Esophagus mucosa (tissue), 1 donor: ENCODE data around the gene OXSR1. TPM values are rescaled to one million over a fixed set of nuclear protein-coding genes. Genes with fewer than 3 reads are reported as not detected.
A peak's percentile ranks its signal among the peaks of the same experiment; 100 is the strongest.
"Not testable (repeated sequence)": the region's sequence is repeated elsewhere in the genome, so short reads cannot be mapped to it uniquely, and the experiment has no call there.

Source experiments
- ATAC-seq: fragments of 200-7000 bp; cut with Tn5 transposase; one replicate; pipeline ENCODE4 v1.9.1; 2020
- total RNA-seq: library from RNA; stranded (reverse); gene quantifications from one replicate; pipeline ENCODE4 v1.2.4, GENCODE V29; 2023
- donor health status: DM: yes; HTN: yes; CAD: no.

The OXSR1 gene
- total RNA-seq, 1 donor from 2014 or later, result 39.6 TPM

DNA sequence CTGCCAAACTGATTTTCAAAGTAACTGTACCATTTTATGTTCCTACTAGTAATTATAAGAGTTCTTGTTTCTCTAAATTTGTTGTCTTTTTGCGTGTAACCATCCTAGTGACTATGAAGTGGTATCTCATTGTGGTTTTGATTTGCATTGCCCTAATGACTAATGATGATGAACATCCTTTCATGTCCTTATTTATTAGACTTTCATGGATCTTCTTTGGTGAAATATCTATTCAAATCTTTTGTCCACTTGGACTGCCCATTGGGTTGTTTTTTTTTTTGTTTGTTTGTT, 3.6 kb downstream of the OXSR1 start:
- ATAC-seq, result no peak

- no peak for ATAC-seq
These were observed 5.4 kb downstream of the OXSR1 start for GRCh38 chr3:38170722-38171121.

DNA sequence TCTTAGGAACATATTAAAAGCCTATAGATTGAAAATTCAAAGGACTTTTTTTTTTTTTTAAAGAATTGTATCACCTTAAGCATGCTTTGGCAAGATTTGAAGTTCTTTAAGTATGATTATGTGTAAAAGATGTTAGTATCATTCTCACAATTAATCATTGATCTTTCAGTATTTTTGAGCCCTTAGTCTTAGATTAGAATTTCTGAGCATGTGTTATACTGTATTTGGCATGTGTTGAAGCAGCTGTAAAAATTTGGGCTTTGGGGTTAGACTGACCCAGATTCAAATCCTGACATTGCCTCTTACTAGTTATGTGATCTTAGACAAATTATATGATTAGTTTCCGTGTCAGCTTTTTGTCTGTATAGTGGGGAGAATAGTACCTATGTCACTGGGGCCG, 6.3 kb downstream of the OXSR1 start:
- ATAC-seq, result no peak

DNA sequence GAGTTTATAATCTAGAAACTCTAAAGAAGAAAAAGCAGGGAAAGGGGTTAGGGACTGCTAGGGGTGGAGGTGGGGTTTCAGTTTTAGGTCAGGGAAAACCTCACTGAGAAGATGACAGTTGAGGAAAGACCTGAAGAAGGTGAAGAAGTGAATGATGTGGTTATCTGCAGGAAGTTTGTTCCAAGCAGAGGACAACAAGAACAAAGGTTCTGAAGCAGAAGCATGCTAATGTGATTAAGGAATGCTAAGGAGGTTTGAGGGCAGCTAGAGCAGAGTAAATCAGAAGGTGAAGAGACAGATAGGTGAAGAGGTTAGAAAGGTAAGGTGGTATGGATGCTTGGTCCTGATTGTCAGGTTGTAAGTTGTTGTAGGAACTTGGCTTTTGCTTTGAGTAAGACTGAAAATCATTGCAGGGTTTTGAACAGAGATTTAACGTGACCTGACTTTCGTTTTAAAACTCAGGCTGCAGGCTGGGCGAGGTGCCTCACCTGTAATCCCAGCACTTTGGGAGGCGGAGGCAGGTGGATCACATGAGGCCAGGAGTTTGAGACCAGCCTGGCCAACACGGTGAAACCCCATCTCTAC, 8.6 kb downstream of the OXSR1 start:
- ATAC-seq, result no peak

DNA sequence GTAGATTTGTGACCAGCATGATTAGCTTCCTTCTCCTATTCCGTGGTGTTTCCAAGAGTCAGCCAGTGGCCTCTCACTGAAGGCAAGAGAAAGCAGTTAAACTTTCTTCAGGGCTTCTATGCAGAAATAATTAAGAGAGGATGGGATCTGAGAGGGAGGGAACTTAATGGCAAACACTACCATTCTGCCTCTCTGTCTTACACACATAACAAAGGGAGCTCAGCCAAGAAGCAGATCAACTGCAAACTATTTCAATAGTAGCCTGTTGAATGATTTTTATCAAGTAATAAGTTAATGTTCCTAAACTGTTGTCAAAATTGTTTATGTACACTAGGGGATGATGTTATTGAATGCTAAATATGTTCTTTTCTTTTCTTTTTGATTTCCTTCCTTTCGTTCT, 11.8 kb downstream of the OXSR1 start:
- no peak for ATAC-seq

- no peak for ATAC-seq
These were observed 21.4 kb downstream of the OXSR1 start for GRCh38 chr3:38186781-38187180.

- peak; percentile 68 for ATAC-seq
These were observed 25.1 kb downstream of the OXSR1 start for GRCh38 chr3:38190481-38190881.

- not testable (repeated sequence) for ATAC-seq
These were observed 37.6 kb downstream of the OXSR1 start for GRCh38 chr3:38202931-38203330.

DNA sequence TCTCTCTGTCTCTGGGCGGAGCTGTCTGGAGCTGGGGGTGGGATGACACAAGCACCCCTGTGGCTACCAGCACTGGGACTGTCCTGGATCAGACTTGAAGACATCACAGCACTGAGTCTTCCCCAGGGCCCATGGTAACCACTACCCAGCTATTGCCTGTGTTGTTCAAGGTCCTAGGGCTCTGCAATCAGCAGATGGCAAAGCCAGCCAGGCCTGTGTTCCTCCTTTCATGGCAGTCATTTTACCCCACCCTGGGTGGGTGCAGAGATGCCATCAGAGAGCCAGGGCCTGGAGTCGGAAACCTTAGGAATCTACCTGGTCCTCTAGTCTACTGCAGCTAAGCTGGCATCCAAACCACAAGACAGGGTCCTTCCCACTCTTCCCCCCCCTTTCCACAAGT, 38.4 kb downstream of the OXSR1 start:
- ATAC-seq, result no peak

DNA sequence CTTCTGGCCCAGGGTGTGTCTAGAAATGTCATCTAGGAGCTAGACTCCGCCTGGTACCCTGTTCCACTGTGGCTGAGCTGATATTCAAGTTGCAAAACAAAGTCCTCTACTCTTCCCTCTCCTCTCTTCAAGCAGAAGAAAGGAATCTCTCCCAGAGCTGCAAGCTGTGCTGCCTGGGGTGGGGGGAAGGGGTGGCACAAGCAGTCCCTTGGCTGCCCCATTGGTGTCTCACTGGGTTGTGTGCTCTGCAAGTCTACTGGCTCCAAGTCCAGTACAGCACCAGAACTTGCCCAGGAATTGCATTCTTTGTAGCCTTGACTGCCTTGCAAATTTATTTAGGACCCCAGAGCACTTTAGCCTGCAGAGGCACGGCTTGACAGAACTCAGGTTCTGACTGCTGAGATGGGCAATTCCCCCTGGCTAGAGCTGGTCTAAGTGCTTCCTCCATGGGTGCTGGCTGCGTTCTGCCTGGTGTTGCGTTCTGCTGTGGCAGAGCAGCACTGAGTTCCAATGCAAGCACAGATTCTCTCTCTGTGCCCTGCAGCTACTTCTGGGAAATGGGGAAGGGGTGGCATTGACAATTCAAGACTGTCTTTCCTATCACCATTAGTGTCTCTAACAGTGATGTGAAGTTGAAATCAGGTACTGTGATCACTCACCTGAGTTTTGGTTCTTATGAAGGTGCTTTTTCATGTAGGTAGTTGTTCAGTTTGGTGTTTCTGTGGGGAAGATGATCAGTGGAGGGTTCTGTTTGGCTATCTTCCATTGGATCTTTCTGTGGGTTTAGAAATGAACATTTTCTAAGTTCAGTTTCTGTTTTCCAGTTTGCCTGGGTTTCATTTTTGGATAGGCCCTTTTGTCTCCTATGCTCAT, 39.5 kb downstream of the OXSR1 start:
- ATAC-seq, result no peak

DNA sequence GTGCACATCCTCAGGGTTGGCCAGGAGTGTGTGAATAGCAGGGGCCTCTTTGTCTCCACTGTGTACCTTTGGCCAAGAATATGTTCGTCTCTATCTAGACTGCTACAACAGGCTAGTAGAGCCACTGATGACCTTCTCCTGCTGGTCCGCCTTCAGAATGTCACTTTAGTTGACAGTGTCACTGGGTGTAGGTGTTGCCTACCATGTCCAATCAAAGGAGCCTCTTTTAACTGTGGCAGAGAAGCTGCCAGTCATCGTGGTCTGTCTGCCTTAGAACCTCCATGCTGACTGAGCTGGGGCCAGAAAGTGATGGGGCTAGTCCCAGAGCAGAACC, 40.1 kb downstream of the OXSR1 start:
- ATAC-seq, result peak; percentile 29

DNA sequence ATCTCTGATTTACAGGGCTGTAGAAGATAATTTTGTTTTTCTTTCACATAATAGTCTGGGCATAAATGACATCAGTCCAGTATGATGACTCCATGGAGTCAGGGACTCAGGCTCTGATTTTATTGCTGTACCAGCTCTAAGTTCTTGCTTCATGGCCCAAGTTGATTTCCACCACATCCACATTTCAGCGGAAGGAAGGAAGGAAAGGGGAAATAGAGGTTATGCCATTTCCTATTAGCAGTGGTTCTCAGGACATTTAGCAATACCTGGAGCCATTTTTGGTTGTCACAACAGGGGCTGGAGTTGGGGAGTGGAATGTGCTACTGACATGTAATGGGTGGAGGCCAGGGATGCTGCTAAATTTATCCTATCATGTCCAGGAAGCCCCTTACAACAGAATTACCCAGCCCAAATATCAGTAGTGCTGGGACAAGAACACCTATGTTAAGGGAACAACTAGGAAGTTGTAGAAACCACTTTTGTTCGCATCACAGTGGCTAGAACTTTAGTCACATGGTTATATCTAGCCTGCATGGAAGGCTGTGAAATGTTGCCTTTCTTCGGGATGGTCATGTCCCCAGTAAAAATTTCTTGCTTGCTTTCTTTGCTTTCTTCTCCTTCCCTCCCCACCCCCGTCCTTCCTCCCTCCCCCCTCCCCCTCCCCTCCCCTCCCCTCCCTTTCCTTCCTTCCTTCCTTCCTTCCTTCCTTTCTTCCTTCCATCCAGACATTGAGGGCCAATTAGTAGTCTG, 42.1 kb downstream of the OXSR1 start:
- no peak for ATAC-seq

- ATAC-seq, result no peak
These were observed 44.9 kb downstream of the OXSR1 start for GRCh38 chr3:38210141-38210757.

- ATAC-seq, result no peak
These were observed 46.8 kb downstream of the OXSR1 start for GRCh38 chr3:38212141-38212540.

DNA sequence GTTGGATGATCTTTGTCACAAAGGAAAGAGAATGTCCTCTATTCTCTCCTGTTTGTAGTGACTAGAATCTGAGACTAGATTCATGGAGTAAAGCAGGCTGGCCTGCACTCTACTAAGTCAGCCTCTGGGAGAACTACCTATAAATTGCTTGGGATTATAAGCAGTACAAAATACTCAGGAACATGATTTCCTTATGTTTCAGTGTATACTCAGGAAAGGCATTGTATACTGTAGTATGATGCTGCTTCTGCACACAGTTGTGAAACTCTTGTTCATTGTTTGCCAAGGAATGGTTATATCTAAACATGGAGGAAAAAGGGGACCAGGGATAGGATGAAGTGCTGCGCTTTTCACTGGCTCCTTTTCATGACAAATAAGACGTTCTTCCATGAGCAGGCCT, 49.2 kb downstream of the OXSR1 start:
- no peak for ATAC-seq

- ATAC-seq, result no peak
These were observed 54.4 kb downstream of the OXSR1 start for GRCh38 chr3:38219609-38220197.

DNA sequence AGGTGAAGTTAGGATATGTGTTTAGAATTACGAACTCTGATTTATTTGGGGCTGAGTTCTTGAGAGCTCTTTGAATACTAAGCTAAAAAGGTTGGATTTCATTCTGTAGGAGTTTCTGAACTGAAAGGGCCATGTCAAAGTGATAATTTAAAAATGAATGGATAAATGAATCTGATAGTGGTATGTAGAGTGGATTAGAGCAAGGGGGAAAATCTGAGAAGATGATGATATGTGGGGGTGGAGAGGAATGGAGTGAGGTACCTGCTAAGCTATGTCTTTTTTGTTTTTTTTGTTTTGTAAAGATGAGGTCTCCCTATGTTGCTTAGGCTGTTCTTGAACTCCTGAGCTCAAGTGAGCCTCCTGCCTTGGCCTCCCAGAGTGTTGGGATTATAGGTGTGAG, 55.7 kb downstream of the OXSR1 start:
- no peak for ATAC-seq

DNA sequence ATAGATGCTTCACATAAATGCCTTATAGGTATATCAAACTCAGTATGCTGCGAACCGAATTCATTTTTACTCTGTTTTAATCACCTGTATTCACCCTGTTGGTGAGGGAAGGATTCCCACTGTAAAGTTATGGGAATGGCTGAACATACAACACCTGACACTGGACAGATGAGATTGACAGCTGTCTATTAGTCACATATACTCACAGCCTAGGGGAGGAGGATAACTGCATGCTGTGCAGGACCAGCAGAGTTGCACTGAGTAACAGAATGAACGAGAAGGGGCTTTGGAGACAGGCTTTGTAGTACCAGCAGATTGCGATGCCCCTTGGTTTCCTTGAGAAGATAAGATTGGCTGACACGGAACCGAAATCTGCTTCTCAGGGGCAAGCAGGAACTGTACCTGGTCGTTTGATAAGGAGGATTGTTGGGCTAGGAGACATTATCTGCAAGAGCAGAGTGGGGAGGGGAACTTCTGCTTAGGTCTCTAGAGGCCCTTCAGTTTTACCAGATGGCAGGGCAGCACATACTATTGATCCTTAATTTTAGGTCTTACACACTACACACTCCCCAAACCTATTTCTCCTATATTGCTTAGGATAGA, 56.8 kb downstream of the OXSR1 start:
- ATAC-seq, result no peak

- no peak for ATAC-seq
These were observed 59.0 kb downstream of the OXSR1 start for GRCh38 chr3:38224357-38224756.

DNA sequence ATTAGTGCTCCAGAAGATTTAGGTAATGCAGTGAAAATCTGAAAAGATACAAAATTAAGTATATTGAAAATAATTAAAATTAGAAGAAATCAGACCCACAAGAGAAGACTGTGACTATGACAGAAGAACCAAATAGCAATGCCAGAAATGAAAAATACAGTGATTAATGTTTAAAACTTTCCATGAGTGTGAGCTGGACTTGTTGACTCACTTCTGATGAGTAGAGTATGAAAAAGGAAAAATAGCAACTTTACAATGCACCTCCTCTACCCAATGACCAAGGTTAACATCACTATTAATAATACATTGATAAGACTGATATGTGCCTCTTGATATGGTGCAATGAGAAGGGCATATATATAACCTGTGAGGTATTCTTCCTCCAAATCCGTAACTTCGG, 60.9 kb downstream of the OXSR1 start:
- ATAC-seq, result peak; percentile 11

DNA sequence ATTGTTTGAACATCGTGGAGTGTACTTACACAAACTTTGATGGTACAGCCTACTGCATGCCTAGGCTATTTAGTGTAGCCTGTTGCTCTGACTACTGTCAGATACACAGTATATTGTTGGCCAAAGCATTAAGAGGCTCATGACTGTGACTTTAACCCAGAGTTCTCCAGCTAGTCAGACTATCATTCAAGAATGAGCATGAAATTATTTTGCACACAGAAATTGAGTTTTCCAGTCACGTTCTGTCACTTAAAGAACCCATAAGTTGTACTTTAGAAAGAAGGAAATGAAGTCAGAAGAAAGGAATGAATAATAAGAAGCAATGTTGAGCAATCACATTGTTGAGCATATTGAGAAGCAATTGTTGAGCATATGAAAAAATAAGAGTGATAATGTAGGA, 62.7 kb downstream of the OXSR1 start:
- peak; percentile 47 for ATAC-seq

DNA sequence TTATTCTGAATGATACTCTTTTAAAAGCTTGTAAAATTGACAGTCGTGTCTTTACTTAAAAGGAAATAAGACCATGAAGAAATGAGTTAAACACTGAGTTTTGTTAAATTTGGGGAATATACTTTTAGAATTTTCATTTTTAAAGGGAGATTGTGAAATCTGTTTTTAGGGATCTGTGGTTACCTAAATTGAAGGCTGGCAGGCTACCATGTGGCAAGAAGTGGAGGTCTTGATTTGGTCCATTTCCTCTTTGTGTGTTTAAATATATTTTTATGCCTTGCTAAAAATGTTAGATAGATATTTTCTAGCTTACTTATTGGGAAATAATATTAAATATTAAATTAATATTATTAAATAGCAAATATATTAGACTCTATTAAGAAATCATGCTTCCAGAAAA, 63.7 kb downstream of the OXSR1 start:
- no peak for ATAC-seq

GRCh38 chr3:38232701-38233100, 67.4 kb downstream of the OXSR1 start:
- no peak for ATAC-seq
